Middle frontal gyrus (tissue), 1 donor: ENCODE results near the gene GNB1.
"Not testable (repeated sequence)": the region's sequence is repeated elsewhere in the genome, so short reads cannot be mapped to it uniquely, and the experiment has no call there.

Experiments used
- DNase-seq: peaks from one replicate; pipeline ENCODE4 v3.0.0-alpha.2; 2015; ENCODE audit warnings: low spot score; ENCODE audit errors: extremely low spot score

Gene GNB1

DNA sequence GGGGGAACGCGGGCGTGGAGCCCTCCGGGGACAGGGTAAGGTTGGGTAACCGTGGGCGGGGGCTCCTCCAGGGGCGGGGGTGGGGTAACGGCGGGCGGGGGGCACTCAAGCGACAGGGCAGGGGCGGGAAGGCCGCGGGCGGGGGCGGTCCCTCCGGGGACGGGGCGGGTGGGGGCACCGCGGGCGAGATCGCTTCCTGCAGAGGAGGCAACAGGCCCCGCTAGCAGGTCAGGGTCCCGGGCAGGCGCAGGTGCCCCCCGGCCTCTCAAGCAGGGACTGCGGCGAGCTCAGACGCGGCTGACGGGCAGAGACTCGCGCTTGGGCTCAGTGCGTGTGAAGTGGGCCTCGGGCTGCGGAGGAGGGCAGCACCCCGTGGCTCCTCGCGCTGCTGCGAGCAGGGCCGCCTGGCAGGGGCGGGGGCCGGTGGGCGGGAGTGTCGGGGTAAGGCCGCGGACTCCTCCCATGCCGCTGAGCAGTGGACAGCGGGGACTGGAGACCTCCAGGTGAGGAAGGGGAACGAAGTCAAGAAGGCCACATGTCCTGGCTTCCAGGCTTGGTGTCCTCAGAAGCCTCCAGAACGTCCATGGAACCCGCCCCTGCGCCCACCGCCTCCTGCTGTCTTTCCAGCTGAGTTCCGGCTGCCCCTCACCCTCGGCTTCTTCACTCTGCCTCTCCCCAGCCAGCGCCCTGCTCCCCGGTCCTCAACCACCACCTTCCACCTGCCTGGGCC, 627 bp upstream of the GNB1 start:
- no peak for DNase-seq

DNA sequence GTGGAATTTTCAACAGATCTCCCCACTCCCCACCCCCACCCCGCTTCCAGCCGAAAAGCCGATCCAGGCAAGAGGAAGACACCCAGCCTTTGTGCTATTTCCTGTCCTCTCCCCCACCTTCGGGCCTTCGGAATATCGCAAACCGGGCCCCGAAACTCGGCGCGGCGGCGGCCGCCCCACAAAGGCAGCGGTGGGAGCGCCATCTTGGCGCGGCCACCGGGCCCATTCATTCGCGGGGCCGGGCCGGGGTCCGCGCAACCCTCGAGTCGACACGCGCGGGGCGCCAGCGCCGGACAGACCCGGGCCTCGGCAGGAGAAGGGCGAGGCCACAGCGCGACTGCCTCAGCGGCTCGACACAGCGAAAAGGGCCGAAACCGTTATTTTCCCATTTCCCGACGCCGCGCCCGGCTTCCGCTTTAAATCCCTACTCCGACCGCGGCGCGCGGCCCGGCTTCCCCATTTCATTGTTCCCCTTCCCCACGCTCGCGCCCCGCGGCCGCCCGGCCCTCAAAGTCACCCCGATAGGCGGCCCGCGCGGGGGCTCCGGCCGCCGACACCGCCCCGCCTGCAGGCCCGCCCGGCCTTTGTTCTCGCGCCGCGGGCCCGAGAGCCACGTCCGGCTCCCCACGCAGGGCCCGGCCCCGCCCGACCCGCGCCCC, 911 bp downstream of the GNB1 start:
- DNase-seq, result no peak

DNA sequence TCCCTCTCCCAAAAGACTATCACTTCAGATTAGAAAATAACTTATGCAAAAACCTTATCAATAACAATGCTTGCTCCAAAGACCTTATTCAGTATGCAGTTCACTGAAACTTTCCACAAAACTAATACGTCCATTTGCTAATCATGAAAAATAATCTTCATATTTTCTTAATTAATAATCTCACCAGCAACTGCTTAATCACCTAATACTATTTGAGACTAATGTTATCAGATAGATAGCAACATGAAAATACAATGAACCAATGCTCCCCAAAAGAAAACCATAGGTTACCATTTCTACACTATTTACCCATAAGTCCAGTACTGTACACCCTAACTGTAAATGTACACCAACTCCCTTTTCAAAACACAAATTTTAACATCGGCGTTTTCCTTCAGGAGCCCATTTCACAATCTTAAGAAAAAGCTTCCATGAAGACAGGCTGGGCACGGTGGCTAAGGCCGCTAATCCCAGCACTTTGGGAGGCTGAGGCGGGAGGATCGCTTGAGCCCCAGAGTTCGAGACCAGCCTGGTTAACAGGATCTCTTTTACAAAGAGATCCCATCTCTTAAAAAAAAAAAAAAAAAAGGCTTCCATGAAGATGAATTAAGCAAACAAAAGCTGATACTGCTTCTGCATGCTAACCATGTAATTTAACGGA, 1.7 kb downstream of the GNB1 start:
- no peak for DNase-seq

DNA sequence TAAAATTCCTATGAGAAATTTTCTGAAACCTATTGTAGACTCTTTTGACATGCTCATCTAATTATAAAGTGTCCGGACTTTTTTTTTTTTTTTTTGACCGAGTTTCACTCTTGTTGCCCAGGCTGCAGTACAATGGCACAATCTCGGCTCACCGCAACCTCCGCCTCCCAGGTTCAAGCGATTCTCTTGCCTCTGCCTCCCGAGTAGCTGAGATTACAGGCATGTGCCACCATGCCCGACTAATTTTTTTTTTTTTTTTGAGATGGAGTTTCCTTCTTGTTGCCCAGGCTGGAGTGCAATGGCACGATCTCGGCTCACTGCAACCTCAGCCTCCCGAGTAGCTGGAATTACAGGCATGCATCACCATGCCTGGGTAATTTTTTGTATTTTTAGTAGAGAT, 7.0 kb downstream of the GNB1 start:
- DNase-seq, result not testable (repeated sequence)

DNA sequence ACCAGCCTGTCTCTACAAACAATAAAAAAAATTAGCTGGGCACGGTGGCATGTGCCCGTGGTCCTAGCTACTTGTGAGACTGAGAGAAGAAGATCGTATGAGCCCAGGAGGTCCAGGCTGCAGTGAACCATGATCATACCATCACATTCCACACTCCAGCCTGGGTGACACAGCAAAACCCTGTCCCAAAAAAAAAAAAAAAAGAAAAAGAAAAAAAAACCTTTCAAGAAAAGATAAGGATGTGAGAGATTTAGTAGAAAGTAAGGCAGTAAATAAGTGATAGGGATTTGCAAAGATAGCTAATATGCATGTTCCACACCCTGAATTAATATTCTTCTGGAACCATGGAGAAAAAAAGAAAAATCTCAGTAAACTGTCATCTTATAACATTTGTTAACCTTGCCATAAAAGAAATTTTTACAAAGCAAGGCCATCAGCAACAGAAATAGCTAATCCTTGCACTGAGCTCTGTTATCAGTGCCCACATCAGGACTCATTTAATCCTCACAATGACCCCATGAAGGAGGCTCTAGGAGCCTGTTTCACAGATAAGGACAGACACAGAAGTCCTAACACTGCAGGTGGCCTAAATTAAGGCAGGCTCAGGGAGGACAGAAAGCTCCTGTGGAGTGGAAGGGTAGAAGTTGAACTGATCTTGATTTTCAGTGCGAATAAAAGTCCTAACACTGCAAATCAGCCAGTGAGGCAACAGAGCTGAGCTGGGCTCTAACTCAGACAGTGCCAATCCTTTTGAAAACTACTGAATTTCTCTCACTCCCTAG, 7.6 kb downstream of the GNB1 start:
- no peak for DNase-seq

DNA sequence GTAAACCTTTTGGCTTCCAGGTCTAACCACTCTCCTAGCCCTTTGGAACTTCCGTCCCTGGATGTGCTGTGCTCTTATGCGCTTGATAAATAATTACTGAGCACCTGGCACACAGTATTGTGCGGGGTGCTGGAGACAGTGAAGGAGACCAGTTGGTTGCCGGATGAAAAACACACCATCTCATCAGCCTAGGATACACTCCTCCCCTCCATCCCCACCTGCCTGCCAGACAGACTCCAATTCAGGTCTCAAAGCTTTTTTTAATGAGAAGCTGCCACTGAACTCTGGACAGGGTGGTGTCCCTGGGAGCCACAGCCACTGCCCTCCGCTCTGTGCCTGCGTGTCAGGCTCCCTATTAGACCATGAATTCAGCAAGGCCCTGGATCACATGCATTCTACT, 9.2 kb downstream of the GNB1 start:
- no peak for DNase-seq

DNA sequence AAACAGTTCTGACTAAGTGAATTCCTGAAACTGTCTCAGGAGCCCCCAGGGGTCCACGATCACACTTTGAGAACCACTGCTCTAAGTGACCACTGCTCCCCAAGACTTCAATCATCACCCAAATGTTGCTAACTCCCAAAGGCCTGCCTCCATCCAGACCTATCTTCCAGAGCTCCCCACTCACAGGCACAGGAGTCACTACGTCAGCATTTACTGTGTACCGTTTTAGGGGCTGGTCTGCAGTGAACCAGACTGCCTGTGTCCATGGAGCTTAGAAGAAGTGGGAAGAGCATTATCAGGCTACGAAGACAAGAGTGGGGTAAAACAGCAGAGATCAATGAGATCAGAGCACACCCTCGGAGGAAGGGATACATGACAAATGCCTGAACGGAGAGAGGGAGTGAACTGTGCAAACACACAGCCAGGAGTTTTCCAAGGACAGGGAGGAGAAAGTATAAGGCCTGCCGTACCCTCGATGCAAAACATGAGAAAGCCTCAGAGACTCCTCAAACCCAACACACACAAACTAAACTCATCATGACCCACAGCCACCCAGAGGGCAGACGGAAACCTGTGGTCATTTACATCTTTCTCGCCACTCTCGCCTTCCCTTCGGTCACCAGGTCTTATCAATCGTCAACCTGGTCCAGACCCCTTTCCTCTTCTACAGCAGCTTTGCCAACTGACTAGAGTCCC, 10.1 kb downstream of the GNB1 start:
- no peak for DNase-seq

DNA sequence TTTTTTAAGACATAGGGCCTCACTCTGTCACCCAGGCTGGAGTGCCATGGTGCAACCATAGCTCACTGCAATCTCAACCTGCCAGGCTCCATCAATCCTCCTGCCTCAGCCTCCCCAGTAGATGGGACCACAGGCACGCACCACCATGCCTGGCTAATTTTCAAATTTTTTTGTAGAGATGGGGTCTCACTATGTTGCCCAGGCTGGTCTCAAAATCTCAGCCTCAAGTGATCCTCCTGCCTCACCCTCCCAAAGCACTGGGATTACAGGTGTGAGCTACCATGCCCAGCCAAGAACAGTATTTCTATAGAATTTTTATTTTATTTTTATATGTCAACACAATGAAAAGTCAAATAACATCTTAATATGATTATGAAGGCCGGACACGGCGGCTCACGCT, 10.9 kb downstream of the GNB1 start:
- DNase-seq, result no peak

DNA sequence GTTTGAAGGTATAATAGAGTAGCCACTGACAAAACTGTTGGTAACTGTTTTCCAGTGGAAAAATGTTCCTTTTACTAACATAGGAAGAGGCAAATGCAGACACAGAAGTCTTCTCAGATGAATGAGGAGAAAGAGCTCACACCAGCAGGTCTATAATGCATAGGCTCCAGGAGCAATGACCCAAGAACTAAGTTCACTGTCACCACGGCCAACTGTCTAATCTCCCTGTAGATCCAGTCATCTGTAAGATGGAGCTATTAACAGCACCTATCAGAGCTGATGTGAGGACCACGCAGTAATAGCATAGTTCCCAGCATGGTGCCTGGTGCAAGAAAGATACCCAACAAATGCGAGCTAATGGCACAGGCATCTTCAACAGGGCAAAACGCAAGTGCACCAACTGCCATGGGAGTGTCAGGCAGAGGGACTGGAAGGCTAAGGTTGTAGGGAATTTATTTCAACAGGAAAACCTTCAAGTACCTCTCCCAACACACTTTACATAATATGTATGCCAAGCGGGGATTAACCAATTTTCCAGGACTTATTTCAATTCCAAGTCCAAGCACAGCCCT, 12.9 kb downstream of the GNB1 start:
- no peak for DNase-seq

DNA sequence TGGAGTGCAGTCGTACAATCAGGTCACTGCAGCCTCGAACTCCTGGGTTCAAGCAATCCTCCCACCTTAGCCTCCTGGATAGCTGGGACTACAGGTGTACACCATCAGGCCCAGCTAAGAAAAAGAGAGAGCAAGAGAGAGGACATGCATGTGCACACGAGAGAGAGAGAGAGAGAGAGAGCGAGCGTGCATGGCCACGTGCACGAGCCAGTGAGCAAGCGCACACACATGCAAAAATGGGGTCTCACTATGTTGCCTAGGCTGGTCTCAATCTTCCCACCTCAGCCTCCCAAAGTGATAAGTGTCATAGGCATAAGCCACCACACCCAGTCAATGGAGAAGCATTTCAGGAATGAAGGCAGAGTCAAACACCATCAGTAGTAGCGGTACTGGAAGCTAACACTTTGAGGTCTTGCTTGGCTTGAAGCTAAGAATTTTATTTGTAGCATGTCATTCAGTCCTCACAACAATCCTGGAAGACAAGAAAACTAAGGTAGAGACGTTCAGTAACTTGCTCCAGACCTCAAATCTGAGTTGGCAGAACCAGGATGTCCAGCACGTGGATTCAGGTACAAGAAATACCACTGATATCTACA, 14.5 kb downstream of the GNB1 start:
- no peak for DNase-seq

DNA sequence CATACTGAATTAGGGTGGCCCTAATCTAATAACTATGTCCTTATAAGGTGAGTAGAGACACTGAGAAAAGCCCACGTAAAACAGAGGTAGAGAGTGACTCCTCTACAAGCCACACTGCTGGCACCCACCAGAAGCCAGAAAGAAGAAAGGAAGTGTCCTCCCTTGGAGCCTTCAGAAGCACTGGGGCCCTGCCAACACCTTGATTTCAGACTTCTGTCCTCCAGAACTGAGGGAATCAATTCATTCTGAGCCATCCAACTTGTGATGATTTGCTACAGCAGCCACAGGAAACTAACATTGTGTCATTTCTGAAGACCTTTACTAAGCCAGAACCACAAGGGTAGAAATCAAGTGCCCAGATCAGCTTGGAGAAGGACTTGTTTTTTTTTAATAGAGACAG, 15.0 kb downstream of the GNB1 start:
- DNase-seq, result no peak

DNA sequence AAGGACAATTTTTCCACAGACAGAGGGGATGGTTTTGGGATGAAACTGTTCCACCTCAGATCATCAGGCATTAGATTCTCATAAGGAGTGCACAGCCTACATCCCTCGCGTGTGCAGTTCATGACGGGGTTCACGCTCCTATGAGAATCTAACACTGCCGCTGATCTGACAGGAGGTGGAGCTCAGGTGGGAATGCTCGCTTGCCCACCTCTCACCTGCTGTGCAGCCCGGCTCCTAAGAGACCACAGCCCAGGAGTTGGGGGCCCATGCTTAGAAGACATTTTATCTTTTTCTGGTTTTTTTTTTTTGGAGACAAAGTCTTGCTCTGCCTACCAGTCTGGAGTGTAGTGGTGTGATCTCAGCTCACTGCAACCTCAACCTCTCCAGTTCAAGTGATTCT, 16.0 kb downstream of the GNB1 start:
- no peak for DNase-seq

DNA sequence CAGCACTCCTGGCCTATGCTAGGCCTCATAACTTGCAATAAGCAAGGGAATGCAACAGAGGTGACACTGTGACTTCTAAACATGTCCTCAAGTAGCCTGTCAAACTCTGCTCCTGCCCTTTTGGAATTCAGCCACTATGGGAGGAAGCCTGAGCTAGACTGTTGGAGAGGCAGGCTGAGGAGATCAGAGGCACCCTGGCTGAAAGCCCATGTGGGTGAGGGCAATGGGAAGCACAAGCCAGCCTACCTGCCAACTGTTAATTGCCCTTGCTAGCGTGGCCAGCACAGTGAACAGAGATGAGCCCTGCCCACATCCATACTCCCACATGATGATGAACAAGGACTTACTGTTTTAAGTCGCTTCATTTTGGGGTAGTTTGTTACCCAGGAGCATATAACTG, 17.7 kb downstream of the GNB1 start:
- DNase-seq, result no peak

DNA sequence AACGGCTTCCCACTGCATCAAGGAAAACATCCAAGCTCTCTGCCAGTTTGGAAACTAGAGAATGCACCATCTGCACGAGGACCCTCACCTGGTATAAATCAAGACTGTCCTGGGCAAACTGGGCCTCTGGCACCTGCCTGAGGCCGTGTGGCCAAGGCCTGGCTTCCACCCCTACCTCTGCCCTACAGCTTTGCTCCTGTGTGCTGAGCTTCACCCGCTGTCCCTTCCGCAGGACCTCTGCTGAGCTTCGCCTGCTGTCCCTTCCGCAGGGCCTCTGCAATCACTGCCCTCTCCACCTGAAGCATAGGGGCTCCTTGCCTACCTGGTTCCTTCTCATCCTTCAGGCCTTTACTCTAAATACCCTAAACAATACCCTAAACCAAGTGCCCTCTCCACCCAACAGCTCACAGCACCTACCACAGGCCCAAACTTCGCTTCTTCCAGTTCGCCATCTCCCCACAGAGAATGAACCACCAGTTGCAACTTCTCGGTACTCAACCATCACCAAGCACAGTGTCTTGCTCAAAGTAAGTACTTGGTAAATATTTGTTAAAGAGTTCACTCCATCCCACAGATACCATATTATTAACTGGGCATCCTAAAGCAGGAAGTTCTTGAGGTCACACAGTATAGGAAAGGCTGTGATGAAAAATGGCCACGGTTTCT, 18.4 kb downstream of the GNB1 start:
- no peak for DNase-seq

DNA sequence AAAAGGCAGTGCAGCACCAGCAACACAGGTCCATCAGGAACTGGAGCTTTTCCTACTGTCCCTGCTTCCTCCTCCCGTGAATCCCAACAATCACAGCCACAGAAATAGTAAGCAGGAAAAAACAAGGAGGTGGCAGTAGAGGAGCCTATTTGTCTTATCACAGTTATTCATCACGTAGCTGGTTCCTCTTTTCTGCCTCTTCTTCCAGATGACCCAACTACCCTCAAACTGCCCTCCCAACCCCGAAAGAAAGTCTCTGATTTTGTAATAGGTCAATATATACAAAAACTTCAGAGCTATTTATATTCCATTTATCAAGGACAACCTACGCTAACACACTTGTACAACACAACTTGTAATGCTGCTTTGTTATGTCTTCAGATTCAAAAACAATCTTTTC, 21.4 kb downstream of the GNB1 start:
- DNase-seq, result no peak

DNA sequence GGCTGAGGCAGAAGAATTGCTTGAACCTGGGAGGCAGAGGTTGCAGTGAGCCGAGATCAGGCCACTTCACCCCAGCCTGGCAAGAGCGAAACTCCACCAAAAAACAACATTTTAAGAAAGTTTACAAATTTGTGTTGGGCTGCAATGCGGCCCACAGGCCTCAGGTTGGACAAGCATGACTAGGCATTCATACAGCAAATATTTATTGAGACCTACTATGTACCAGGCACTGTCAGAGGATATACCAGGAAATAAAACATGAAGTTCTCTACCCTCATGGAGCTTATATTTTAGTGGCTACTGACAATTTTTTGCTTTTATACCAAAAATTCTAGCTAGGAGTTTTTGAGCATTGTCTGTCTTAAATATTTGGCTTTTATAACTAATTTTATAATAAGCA, 23.7 kb downstream of the GNB1 start:
- no peak for DNase-seq

DNA sequence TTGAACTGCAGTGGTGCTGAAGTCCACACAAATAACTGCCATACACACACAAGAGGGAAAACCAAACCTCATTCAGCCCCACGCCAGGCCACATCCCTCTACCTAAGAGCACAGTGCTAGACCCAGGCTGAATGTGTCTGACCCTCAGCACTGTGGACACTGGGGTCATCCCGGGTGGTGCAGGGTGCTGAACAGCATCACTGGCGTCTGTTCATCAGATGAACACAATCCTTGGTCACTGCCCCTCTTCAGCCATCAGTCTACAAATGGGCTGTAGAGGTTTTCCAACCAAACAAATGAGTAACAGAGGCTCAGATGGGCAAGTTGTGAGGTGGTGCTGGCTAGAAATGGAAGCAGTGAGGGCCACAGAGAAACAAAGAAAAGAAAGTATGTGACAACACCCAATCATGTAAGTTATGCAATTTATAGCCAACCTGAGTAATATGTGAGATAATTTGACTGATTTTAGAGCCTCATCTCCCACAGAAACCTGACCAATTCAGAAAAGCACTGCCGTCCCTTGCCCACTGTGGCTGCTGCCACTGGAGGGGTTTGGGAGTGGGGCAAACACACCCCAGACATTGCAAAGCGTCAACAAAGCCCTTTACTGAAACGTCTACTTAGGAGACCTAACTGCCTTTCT, 27.9 kb downstream of the GNB1 start:
- DNase-seq, result no peak

DNA sequence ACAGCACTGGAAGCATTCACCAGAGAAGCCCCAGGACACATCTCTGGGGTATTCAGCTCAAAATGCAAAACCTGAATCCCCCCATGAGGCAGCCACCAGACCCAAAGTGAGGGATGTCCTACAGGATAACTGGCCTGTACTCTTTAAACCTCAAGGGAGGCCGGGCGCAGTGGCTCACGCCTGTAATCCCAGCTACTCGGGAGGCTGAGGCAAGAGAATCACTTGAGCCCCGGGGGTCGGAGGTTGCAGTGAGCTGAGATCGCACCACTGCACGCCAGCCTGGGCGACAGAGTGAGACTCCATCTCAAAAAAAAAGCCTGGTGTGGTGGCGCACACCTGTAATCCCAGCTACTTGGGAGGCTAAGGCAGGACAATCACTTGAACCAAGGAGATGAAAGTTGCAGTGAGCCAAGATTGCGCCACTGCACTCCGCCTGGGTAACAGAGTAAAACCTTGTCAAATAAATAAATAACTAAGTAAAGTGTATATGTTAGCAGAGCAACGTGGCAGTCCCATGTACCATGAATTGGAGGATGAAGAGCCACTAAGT, 29.1 kb downstream of the GNB1 start:
- not testable (repeated sequence) for DNase-seq

DNA sequence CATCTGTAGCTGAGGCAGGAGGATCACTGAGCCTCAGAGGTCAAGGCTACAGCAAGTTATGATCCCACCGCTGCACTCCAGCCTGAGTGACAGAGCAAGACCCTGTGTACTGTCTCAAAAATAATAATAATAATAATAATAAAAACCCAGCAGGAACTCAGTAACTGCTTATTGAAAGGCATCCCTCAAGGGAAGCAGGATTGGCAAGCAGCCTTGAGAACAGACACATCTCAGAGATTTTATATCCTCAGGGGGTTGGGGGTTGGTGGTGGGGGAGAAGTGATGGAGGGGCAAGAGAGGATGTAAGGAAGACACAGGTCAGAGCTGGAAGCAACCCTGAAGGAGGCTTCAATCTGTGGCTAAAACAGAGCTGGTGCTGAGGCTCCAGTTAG, 29.6 kb downstream of the GNB1 start:
- DNase-seq, result no peak
